Effector memory CD4-positive, alpha-beta T cell (primary cell): Measurements from ENCODE around the gene EGFR.

Experiments used
- DNase-seq, 3 donors: peaks; one replicate each; pipeline ENCODE4 v3.0.0-alpha.2; 2020
- H3K27ac ChIP-seq: 2 replicates; pipeline ENCODE4 v1.7.0; 2013; ENCODE audit warnings: mild to moderate bottlenecking, low read length, moderate library complexity; ENCODE audit not compliant: insufficient read depth, poor library complexity, severe bottlenecking
- H3K27me3 ChIP-seq: replicated peaks from 2 replicates; pipeline ENCODE4 v1.7.0; 2013; ENCODE audit warnings: mild to moderate bottlenecking, low read length; ENCODE audit not compliant: insufficient read depth, control insufficient read depth, poor library complexity, severe bottlenecking
- H3K36me3 ChIP-seq: 2 replicates; pipeline ENCODE4 v1.7.0; 2013; ENCODE audit warnings: mild to moderate bottlenecking, low read length, moderate library complexity; ENCODE audit not compliant: control insufficient read depth, insufficient read depth
- H3K4me1 ChIP-seq: 2 replicates; pipeline ENCODE4 v1.7.0; 2013; ENCODE audit warnings: low read length, mild to moderate bottlenecking; ENCODE audit not compliant: control insufficient read depth, insufficient read depth, poor library complexity, severe bottlenecking
- H3K4me3 ChIP-seq: 2 replicates; pipeline ENCODE4 v1.7.0; 2013; ENCODE audit warnings: low read length, low read depth, mild to moderate bottlenecking; ENCODE audit not compliant: insufficient read depth, poor library complexity, severe bottlenecking
- H3K9me3 ChIP-seq: 2 replicates; pipeline ENCODE4 v1.7.0; 2013; ENCODE audit warnings: mild to moderate bottlenecking, low read length, moderate library complexity; ENCODE audit not compliant: control insufficient read depth

The EGFR gene

DNA sequence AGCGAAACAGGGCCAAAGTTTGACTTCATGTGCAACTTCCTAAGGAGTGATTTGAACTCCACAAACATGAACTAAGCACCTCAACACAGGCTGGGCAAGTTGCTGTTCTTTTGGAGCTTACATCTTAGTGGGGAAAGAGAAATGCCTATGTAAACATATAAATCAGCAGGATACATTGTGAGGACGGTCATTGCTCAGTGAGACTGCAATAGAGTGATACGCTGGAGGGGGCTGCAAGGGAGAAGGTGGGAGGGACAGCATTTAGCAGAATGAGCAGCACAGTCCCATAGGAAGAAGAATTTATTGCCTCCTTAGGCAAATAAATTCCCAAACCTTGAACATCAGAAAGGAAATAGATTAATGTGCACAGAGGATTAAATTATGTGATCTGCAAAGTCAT, 90.0 kb downstream of the EGFR start:
- no peaks in the 10 kb centered on the region for H3K4me1 ChIP-seq
- H3K27ac ChIP-seq: no peak overlapping the region
- no peak for DNase-seq

DNA sequence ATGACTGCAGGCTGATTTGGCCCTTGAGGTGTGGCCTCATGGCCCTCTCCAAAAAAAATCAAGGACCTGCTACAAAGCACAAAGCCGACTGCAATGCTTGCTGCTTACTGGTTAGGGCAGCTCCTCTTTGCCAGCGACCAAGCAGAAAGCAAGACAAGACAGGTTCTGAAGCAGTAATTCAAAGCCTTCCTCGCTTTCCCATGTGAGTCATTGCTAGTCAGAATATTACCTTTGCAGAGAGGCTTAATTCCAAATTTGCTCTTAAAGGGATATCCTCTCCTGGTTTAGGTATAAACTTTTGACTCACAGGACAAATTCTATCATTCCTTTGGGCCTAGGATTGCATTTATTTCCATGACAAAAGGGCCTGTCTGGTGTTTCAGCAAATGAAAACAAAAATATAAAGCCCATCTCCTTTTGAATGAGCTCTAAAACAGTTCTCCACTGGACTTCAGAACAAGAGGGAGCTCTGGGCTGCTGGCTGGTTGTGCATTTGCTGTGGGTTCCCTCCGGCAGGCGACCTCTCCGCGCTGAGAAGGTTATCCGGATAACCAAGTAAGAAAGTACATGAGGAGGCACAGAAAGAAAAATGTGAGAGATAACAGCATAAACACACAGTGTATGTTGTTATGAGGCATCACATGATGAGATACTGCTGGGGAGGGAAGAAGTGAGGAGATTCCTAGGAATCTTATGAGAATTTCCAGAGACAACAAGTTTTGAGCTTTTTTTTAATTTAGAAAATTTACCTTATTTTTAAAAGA, 90.8 kb downstream of the EGFR start:
- DNase-seq: no peak
- Histone ChIP-seq H3K9me3 (no peaks in the 10 kb centered on the region), H3K4me3 (no peak overlapping the region), H3K36me3 (no peaks in the 10 kb centered on the region), H3K27ac (no peak overlapping the region), H3K27me3 (no peaks in the 10 kb centered on the region), H3K4me1 (no peaks in the 10 kb centered on the region)

More for the DNA sequence above, 90.0 kb downstream of the EGFR start:
- Histone ChIP-seq H3K27me3 (no peaks in the 10 kb centered on the region), H3K4me3 (no peak overlapping the region), H3K9me3 (no peaks in the 10 kb centered on the region), H3K36me3 (no peaks in the 10 kb centered on the region)

DNA sequence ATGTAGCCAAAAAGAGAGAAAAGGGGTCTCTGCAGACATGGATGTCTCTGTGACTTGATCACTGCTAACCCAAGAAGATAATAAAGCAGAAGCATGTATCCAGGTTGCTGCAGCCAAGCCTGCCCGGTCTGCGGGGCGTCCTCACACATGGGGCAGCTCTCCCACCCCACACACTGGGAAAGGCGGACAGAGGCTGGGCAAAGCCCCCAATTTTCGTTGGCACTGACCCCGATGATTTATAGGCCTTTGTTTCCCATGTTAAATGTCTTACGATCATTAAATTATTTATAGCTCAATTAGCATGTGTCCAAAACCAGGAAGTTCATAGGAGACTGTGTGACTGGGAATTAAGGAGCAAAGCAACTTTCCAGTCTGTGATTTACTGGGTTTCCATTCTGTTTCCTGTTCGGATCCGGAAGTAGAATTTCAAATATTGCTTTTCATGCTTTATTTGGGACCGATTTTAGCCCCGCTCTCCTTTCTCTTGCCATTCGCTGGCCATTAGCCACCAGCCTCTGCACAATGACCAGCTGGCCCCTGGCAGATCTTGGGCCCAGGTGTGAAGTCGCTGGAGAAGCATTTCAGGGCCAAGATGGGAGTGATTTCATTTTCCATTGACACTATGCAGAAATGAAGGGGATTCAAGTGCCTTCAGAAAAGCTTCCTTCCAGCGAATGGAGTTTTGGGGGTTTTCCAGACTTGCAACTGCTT, 91.6 kb downstream of the EGFR start:
- no peak for DNase-seq
- Histone ChIP-seq H3K27ac (no peak overlapping the region), H3K36me3 (no peaks in the 10 kb centered on the region), H3K9me3 (no peaks in the 10 kb centered on the region), H3K27me3 (no peaks in the 10 kb centered on the region), H3K4me1 (no peaks in the 10 kb centered on the region), H3K4me3 (no peak overlapping the region)

DNA sequence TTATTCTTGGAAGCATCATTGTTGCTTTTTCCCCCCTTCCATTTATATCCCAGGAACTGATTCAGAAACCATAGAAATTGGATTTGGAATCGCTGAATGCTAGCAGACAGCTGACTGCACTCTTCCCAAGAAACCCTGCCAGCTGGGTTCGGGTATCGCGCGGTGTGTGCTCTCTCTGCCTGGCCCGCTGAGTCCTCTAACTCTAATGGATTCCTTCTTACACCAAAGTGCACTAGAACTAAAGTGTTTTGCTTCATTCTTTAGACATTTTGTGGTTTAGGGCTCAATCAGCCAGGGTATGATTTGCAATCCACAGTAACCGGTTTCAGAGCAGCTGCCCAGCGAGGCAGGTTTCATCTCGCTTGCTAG, 92.2 kb downstream of the EGFR start:
- Histone ChIP-seq H3K4me1 (no peaks in the 10 kb centered on the region), H3K9me3 (no peaks in the 10 kb centered on the region), H3K4me3 (no peak overlapping the region), H3K27ac (no peak overlapping the region), H3K27me3 (no peaks in the 10 kb centered on the region), H3K36me3 (no peaks in the 10 kb centered on the region)
- DNase-seq: no peak

DNA sequence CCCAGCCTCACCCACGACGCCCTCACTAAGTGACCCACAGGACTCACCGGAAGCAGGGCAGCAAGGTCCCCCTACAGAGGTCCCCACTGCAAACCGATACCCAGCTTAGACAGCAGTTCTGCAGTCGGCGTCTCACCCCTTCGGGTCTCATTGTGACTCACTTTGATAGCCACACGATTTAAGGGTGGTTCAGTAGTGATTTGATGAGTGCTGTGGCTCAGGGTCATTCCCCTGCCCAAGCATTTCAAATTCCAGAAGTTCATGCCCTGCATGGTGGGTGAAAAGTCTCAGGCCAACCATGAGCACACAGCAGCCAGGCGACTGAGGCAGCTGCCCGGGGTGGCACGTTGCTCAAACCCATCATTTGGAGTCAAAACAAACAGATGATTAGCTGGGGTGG, 93.2 kb downstream of the EGFR start:
- H3K27me3 ChIP-seq: no peaks in the 10 kb centered on the region
- H3K9me3 ChIP-seq: no peaks in the 10 kb centered on the region
- no peak for DNase-seq
- no peak overlapping the region for H3K4me3 ChIP-seq
- no peaks in the 10 kb centered on the region for H3K4me1 ChIP-seq
- H3K27ac ChIP-seq: no peak overlapping the region
- H3K36me3 ChIP-seq: no peaks in the 10 kb centered on the region

DNA sequence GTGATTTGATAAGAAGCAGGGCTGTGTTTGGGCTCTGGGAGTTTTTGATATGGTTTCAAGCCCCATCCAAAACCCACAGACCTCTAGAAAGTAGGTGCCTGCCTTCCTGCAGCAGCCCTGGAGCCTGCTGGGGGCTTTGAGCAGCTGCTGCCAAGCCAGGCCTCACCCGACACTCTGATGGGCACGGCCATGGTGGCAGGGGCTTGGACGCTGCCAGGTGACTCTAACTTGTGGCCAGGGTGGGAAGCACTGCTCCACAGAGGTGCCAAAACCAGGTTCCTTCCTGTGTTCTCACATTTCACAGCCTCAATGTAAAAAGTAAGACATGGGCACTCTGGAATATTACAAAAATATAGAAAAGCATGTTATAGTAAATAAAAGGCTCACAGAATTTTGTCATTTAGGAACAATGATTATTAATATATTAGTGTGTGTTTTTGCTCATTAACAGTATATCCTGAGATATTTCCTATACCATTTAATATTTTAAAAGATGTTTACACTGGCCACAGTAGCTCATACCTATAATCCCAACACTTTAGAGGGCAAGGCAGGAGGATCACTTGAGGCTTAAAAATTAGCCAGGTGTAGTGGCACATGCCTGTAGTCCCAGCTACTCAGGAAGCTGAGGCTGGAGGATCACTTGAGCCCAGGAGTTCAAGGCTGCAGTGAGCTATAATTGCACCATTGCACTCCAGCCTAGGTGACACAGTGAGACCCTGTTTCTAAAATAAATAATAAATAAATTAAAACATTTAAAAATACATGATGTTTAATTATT, 95.1 kb downstream of the EGFR start:
- H3K27ac ChIP-seq: no peak overlapping the region
- H3K36me3 ChIP-seq: no peaks in the 10 kb centered on the region
- no peaks in the 10 kb centered on the region for H3K4me1 ChIP-seq
- no peaks in the 10 kb centered on the region for H3K27me3 ChIP-seq
- no peak for DNase-seq
- no peaks in the 10 kb centered on the region for H3K9me3 ChIP-seq
- H3K4me3 ChIP-seq: no peak overlapping the region

DNA sequence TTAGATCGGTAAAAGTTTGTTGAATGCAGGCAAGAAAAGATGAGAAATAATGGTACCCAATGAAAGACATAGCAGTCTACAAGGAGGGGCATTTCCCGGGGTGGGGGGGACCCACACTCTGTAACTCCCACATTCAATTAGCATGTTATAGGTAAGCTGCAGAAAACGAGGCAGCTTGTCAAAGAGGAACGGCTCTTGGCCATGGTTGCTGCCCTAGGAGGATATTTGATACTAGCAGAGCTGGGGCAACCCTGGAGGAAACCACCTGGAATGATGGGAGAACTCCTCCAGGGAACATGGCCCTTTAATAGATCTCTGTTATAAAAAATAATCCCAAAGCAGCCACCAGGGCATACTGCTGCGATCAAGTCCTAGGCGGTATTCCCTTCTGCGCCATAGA, 98.5 kb downstream of the EGFR start:
- no peaks in the 10 kb centered on the region for H3K4me1 ChIP-seq
- DNase-seq: no peak
- no peak overlapping the region for H3K27ac ChIP-seq
- no peaks in the 10 kb centered on the region for H3K27me3 ChIP-seq
- H3K9me3 ChIP-seq: no peaks in the 10 kb centered on the region
- H3K4me3 ChIP-seq: no peak overlapping the region
- H3K36me3 ChIP-seq: no peaks in the 10 kb centered on the region

DNA sequence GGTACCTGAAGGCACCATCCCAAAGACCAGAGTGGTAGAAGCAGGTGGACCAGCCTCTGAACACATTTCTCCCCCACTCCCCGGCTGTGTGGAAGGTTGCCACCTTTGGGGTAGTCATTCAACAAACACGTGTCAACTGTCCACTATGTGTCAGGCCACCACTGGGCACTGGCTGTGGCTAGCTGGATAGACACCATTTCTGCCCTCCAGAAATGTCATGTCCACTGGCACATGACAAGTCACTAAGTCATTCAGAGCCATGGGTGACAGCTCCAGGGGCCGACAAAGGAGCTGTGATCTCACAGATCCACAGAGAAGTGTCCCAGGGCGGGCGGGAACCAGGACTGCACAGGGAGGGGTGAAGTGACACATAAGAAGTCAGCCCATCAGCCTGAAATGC, 99.6 kb downstream of the EGFR start:
- Histone ChIP-seq H3K9me3 (no peaks in the 10 kb centered on the region), H3K27ac (no peak overlapping the region), H3K4me3 (no peak overlapping the region), H3K27me3 (no peaks in the 10 kb centered on the region), H3K4me1 (no peaks in the 10 kb centered on the region), H3K36me3 (no peaks in the 10 kb centered on the region)
- no peak for DNase-seq

DNA sequence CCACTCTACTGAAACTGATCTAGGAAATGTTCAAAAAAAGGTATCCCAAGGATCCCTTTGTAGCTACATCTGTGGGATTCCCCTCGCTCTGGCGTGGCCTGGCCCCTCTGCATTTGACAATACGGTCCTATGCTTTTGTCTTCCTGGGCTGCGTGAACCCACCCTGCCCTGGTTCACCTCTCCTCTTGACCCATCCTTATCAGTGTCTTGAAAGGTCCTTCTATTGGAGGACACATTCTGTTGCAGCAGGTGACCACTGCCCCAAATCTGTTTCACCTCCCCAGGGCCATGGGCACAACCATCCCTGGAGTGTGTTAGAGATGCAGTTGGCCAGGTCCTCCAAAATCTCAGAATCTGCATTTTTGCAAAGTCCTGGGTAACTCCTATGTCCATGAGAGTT, 100.8 kb downstream of the EGFR start:
- Histone ChIP-seq H3K27me3 (no peaks in the 10 kb centered on the region), H3K27ac (no peak overlapping the region), H3K4me3 (no peak overlapping the region), H3K4me1 (no peaks in the 10 kb centered on the region), H3K9me3 (no peaks in the 10 kb centered on the region), H3K36me3 (no peaks in the 10 kb centered on the region)
- no peak for DNase-seq

DNA sequence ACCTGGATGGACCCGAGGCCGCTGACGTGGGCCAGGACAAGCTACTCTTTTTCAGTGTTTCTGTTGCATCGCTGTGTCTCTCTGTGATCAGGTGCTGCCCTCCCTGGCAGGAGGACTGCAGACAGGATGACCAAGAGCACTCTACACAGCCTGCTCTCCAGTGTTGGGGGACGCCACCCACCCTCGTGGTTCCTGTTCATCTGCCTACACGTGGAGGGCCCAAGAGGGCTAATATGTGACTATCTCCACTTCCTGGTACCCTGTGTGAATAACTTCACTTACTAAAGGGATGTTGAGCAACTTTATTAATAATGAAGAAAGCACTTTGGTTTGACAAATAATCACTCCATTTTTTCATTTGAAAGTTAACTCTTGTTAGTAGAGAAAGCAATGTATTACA, 101.3 kb downstream of the EGFR start:
- Histone ChIP-seq H3K4me3 (no peak overlapping the region), H3K9me3 (no peaks in the 10 kb centered on the region), H3K36me3 (no peaks in the 10 kb centered on the region), H3K27ac (no peak overlapping the region), H3K4me1 (no peaks in the 10 kb centered on the region), H3K27me3 (no peaks in the 10 kb centered on the region)
- DNase-seq: no peak
